Adrenal gland (tissue), 12 donors: ENCODE results near the gene ARIH2. TPM values are rescaled to one million over a fixed set of nuclear protein-coding genes. Genes with fewer than 3 reads are reported as not detected.

Source experiments
- DNase-seq, 7 donors: peaks; one replicate each; pipeline ENCODE4 v3.0.0-alpha.2; 2019 to 2020
- H3K27ac ChIP-seq, 5 donors: fragments of 200-600 bp; sonication (generic) in 4 of 5; 1 replicate in 3 of 5; 2 replicates in 2 of 5; pipeline versions ENCODE4 v1.5.1 to v1.8.0; 2016 to 2020; ENCODE audit warnings: mild to moderate bottlenecking in 1 of 5
- H3K27me3 ChIP-seq: fragments of 200-600 bp; 2 replicates; pipeline ENCODE4 v1.8.0; 2021
- H3K36me3 ChIP-seq, 2 donors: fragments of 200-600 bp; replicated peaks in 1 of 2; 1 replicate in 1 of 2; 2 replicates in 1 of 2; pipeline versions ENCODE4 v1.5.1 to v1.8.0; 2018 to 2022
- H3K4me1 ChIP-seq, 2 donors: fragments of 200-600 bp; replicated peaks in 1 of 2; 1 replicate in 1 of 2; 2 replicates in 1 of 2; pipeline versions ENCODE4 v1.5.1 to v1.8.0; 2018 to 2021
- H3K4me3 ChIP-seq, 4 donors: fragments of 200-600 bp; sonication (generic) in 3 of 4; one replicate each; pipeline ENCODE4 v1.5.1; 2016 to 2018
- H3K9me3 ChIP-seq, 3 donors: fragments of 200-600 bp; sonication (generic) in 1 of 3; replicated peaks in 1 of 3; 1 replicate in 2 of 3; 2 replicates in 1 of 3; pipeline versions ENCODE4 v1.5.1 to v1.8.0; 2016 to 2021
- CTCF ChIP-seq, 6 experiments: fragments of 450-650 bp in 4 of 6; fragments of 200-600 bp in 2 of 6; sonication (generic) in 1 of 6; IDR thresholded peaks; 1 replicate in 5 of 6; 2 replicates in 1 of 6; pipeline versions ENCODE4 v1.5.1 to v1.8.0; 2016 to 2021; ENCODE audit warnings: antibody characterized with exemption in 6 of 6, mild to moderate bottlenecking in 2 of 6, moderate library complexity in 1 of 6
- POLR2A ChIP-seq, 2 donors: fragments of 450-650 bp; IDR thresholded peaks; one replicate each; pipeline ENCODE4 v1.6.1; 2017; ENCODE audit warnings: antibody characterized with exemption in 2 of 2, mild to moderate bottlenecking in 2 of 2, moderate library complexity in 1 of 2
- WGBS, 4 donors: extraction: QIAGEN DNeasy Blood & Tissue Kit in 2 of 4; methylation state at CpG; one replicate each; pipeline versions ENCODE4 v1.1.5 to v1.1.7; 2013 to 2017; 5-methylcytosine and 5-hydroxymethylcytosine counted together
- intact Hi-C, 2 donors: fragments of 100-400 bp; cut with DNase I; formaldehyde crosslinking; loops; one replicate each; pipeline versions ENCODE4 v1.14.1 to v1.15.0; 2022 to 2023
- polyA plus RNA-seq, 3 donors: library from polyadenylated mRNA; stranded (reverse); fragments of 200-250 nt in 2 of 3; fragments of 350-450 nt in 1 of 3; fragmentation: Illumina TruSeq in 1 of 3; extraction: RNeasy Lipid Tissue Mini Kit (QIAGEN cat#74804) in 1 of 3; gene quantifications; one replicate each; pipeline ENCODE4 v1.2.3, GENCODE V29; 2013 to 2014
- total RNA-seq, 9 donors: library from RNA; depleted of rRNA in 4 of 9; stranded (reverse); fragments of >200 nt in 4 of 9; fragments of 120-200 nt in 1 of 9; fragmentation: NEBNext Ultra II Directional in 1 of 9; extraction: Animal tissue kit (Norgen Biotek cat#: 25700) in 1 of 9; gene quantifications; one replicate each; pipeline versions ENCODE4 v1.1.0 to v1.2.4, GENCODE V29; 2013 to 2023
- donor health status: healthy with polysubstance abuse.
- donor health status: Bipolar disorder and iron deficiency.
- donor health status: DM: yes; HTN: yes; CAD: no.
- donor health status: DM: no; HTN: no; CAD: no.
- donor health status: DM: no; HTN: no; CAD: no.
- donor health status: DM: yes; HTN: yes; CAD: no.

Gene ARIH2
- total and polyA plus RNA-seq, 12 donors, result 46.7 to 135 (median 83.1) TPM

- WGBS, 4 donors, result 87 to 92% (median 90%) methylated on average over 6 of the region's 6 CpGs
Observed at GRCh38 chr3:48879994-48880377, 38.7 kb upstream of the ARIH2 start.

GRCh38 chr3:48881006-48881405 lies 37.6 kb upstream of the ARIH2 start:
- intact Hi-C loops, result no loop called here
- 87 to 96% (median 90%) methylated on average over 2 to 3 of the region's 3 CpGs for WGBS, 4 donors
- peaks cover 0 to 18% of the 10 kb centered on the region in 2 donors for H3K36me3 ChIP-seq

More at GRCh38 chr3:48879994-48880377, 38.7 kb upstream of the ARIH2 start:
- Histone ChIP-seq H3K27ac (no peak overlapping the region), H3K9me3 (no peaks in the 10 kb centered on the region), H3K27me3 (no peaks in the 10 kb centered on the region), H3K4me3 (no peak overlapping the region), H3K4me1 (peaks cover 0 to 2% of the 10 kb centered on the region in 2 donors), H3K36me3 (peaks cover 0 to 18% of the 10 kb centered on the region in 2 donors)
- TF ChIP-seq POLR2A (IDR thresholded peaks at IDR 0.05) (no peak), CTCF (IDR thresholded peaks at IDR 0.05) (no peak)
- no peak for DNase-seq
- intact Hi-C loops, result no loop called here

GRCh38 chr3:48881652-48882114 lies 37.0 kb upstream of the ARIH2 start:
- H3K27ac ChIP-seq, result no peak overlapping the region
- 91 to 100% (median 95%) methylated on average over 3 to 5 of the region's 5 CpGs for WGBS, 4 donors
- H3K36me3 ChIP-seq, result peaks cover 0 to 18% of the 10 kb centered on the region in 2 donors
- H3K9me3 ChIP-seq, result no peaks in the 10 kb centered on the region
- H3K4me1 ChIP-seq, result peaks cover 0 to 11% of the 10 kb centered on the region in 2 donors
- H3K4me3 ChIP-seq, result no peak overlapping the region
- TF ChIP-seq POLR2A (IDR thresholded peaks at IDR 0.05) (no peak), CTCF (IDR thresholded peaks at IDR 0.05) (no peak)
- H3K27me3 ChIP-seq, result no peaks in the 10 kb centered on the region
- intact Hi-C loops, result no loop called here
- DNase-seq, result no peak

More at GRCh38 chr3:48881006-48881405, 37.6 kb upstream of the ARIH2 start:
- H3K27me3 ChIP-seq, result no peaks in the 10 kb centered on the region
- DNase-seq, result no peak
- H3K27ac ChIP-seq, result no peak overlapping the region
- no peak overlapping the region for H3K4me3 ChIP-seq
- no peaks in the 10 kb centered on the region for H3K9me3 ChIP-seq
- peaks cover 0 to 11% of the 10 kb centered on the region in 2 donors for H3K4me1 ChIP-seq
- TF ChIP-seq CTCF (IDR thresholded peaks at IDR 0.05) (no peak), POLR2A (IDR thresholded peaks at IDR 0.05) (no peak)

GRCh38 chr3:48885753-48886152 lies 32.9 kb upstream of the ARIH2 start:
- DNase-seq, result no peak
- peaks cover 0 to 12% of the 10 kb centered on the region in 2 donors for H3K36me3 ChIP-seq
- intact Hi-C loops, result no loop called here

More at GRCh38 chr3:48885753-48886152, 32.9 kb upstream of the ARIH2 start:
- Histone ChIP-seq H3K4me3 (no peak overlapping the region), H3K9me3 (no peaks in the 10 kb centered on the region), H3K4me1 (peaks cover 0 to 11% of the 10 kb centered on the region in 2 donors), H3K27me3 (no peaks in the 10 kb centered on the region), H3K27ac (no peak overlapping the region)
- TF ChIP-seq POLR2A (IDR thresholded peaks at IDR 0.05) (no peak), CTCF (IDR thresholded peaks at IDR 0.05) (no peak)
